Measurements from ENCODE around the gene XPO4. TPM values are rescaled to one million over a fixed set of nuclear protein-coding genes. Genes with fewer than 3 reads are reported as not detected.

The XPO4 gene
- total and polyA plus RNA-seq, 2 of the 8 experiments (the other 6 are each of a cell fraction or from before 2014, with no cell fraction given): 11.9 to 33.3 TPM

DNA sequence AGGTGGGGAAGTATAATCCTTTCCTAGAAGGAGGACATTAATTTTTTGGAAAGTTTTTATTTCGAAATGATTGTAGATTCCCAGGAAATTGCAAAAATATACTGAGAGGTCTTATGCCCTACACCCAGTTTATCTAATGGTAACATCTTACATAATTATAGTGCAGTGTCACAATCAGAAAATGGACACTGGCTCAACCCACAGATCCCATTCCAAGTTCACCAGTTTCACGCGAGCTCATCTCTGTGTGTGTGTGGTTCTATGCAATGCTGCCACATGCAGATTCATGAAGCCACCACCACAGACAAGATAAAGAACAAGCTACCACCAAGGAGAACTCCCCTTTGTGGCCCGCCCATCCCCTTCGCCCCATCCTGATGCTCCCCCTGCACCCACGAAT, 174.7 kb downstream of the XPO4 start:
- H3K27me3 ChIP-seq (replicated peaks in 1 of 4; ENCODE audit: control insufficient read depth in 3 of 4, extremely low read depth in 1 of 4, insufficient read depth in 3 of 4, low read length in 3 of 4): peaks cover 0 to under 1% (median 0%) of the 10 kb centered on the region in 4 experiments; a peak in 1 of 7 replicates

More for the DNA sequence above, 174.7 kb downstream of the XPO4 start:
- WGBS, 2 experiments (ENCODE audit: extremely low coverage in 1 of 2, insufficient coverage in 1 of 2, insufficient read length in 1 of 2, insufficient replicate concordance in 2 of 2, low coverage in 1 of 2, low lambda C conversion rate in 2 of 2, missing lambda C conversion rate in 1 of 2): 85% methylated on average over 6 of the region's 6 CpGs; no CpG with 5 or more reads in 1 of the 2 experiments
- CTCF ChIA-PET (ENCODE audit: partially characterized antibody): interaction anchor here (0.6 to 1.3 kb wide), 4 partner anchors 12 to 196 kb away, joined by 3 read pairs; no protein-coding TSS in a partner anchor
- Histone ChIP-seq H2BK15ac (ENCODE audit: low read length) (no peak overlapping the region), H2AK5ac (ENCODE audit: low read depth, low read length) (no peak overlapping the region), H2BK120ac (replicated peaks; ENCODE audit: low read depth, low read length) (no peak overlapping the region), H3K4ac (replicated peaks; ENCODE audit: insufficient read length, low read depth, low read length) (no peak overlapping the region), H3K9ac (replicated peaks in 1 of 4; ENCODE audit: extremely low read depth in 1 of 4, low read depth in 3 of 4, low read length in 3 of 4) (no peak overlapping the region), H3K4me1 (replicated peaks in 1 of 4; ENCODE audit: control insufficient read depth in 3 of 4, insufficient read depth in 4 of 4, low read length in 3 of 4) (no peaks in the 10 kb centered on the region), H3K27ac (ENCODE audit: low read depth, low read length) (no peak overlapping the region), H3K4me2 (ENCODE audit: insufficient read depth in 1 of 2, low read depth in 2 of 2, low read length in 2 of 2) (no peak overlapping the region), H3K56ac (replicated peaks; ENCODE audit: insufficient read length, low read depth, low read length) (no peak overlapping the region), H2BK20ac (ENCODE audit: low read length) (no peak overlapping the region), H3K23ac (ENCODE audit: insufficient read length) (no peak overlapping the region), H3K9me3 (ENCODE audit: insufficient read depth in 2 of 2, low read depth in 1 of 2, low read length in 1 of 2) (no peaks in the 10 kb centered on the region), H3K36me3 (ENCODE audit: control insufficient read depth in 2 of 4, insufficient read depth in 4 of 4, low read length in 3 of 4) (no peaks in the 10 kb centered on the region), H3K79me2 (ENCODE audit: control insufficient read depth in 1 of 2, insufficient read depth in 2 of 2, low read length in 2 of 2) (no peaks in the 10 kb centered on the region), H2BK5ac (ENCODE audit: low read depth, low read length) (no peak overlapping the region), H4K20me1 (replicated peaks in 1 of 2; ENCODE audit: control insufficient read depth in 1 of 2, insufficient read depth in 2 of 2, low read length in 2 of 2) (no peaks in the 10 kb centered on the region), H4K5ac (ENCODE audit: insufficient read length, low read depth, low read length) (no peak overlapping the region), H2AFZ (ENCODE audit: low read length) (no peak overlapping the region), H3K4me3 (ENCODE audit: extremely low read depth in 1 of 4, insufficient read depth in 2 of 4, low read depth in 3 of 4, low read length in 4 of 4) (no peak overlapping the region), H2BK12ac (ENCODE audit: low read depth, low read length) (no peak overlapping the region), H3K79me1 (ENCODE audit: low read depth, low read length) (no peaks in the 10 kb centered on the region; the same call in 1 of the 2 replicates), H4K8ac (ENCODE audit: extremely low read depth, insufficient read depth, low read length) (no peak overlapping the region), H3K23me2 (ENCODE audit: low read depth, low read length) (no peaks in the 10 kb centered on the region), H3K18ac (ENCODE audit: extremely low read depth, low read length) (no peak overlapping the region), H4K91ac (replicated peaks; ENCODE audit: insufficient read length, low read length) (no peak overlapping the region), H3K14ac (ENCODE audit: insufficient read length) (no peak overlapping the region)
- TF ChIP-seq ASH2L (IDR thresholded peaks at IDR 0.05; ENCODE audit: low read length) (no peak), SUZ12 (IDR thresholded peaks at IDR 0.05; ENCODE audit: low read length) (no peak), TAF1 (IDR thresholded peaks at IDR 0.05; ENCODE audit: low read depth, low read length) (no peak), RNF2 (IDR thresholded peaks at IDR 0.05; ENCODE audit: borderline replicate concordance, low read depth, low read length, missing control alignments, poor library complexity, severe bottlenecking) (no peak), KDM1A (IDR thresholded peaks at IDR 0.05; ENCODE audit: borderline replicate concordance, low read length) (no peak), YY1 (IDR thresholded peaks at IDR 0.05; ENCODE audit: low read depth, low read length) (no peak), NANOG (IDR thresholded peaks at IDR 0.05; ENCODE audit: insufficient read depth, low read depth, low read length, poor library complexity, severe bottlenecking) (no peak), FOSL1 (IDR thresholded peaks at IDR 0.05; ENCODE audit: insufficient read depth, low read depth, low read length) (no peak)
- TF ChIP-seq, protein P1, sequence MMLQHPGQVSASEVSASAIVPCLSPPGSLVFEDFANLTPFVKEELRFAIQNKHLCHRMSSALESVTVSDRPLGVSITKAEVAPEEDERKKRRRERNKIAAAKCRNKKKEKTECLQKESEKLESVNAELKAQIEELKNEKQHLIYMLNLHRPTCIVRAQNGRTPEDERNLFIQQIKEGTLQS (IDR thresholded peaks at IDR 0.05; ENCODE audit: insufficient read depth, low read depth, low read length): no peak
- no peak for FAIRE-seq
- no peak for DNase-seq (ENCODE audit: low read depth in 1 of 2, low spot score in 2 of 2)
- POLR2A ChIA-PET (ENCODE audit: partially characterized antibody): no interaction called here
